Germinal center (tissue), 1 donor: Measurements from ENCODE around the gene HP.
"Not testable (repeated sequence)": the region's sequence is repeated elsewhere in the genome, so short reads cannot be mapped to it uniquely, and the experiment has no call there.

Experiments used
- DNase-seq: peaks from one replicate; pipeline ENCODE4 v3.0.0; 2012; ENCODE audit warnings: mixed read lengths, low spot score

Gene HP

GRCh38 chr16:72054254-72054847 lies at the start of gene HP:
Gene HP (plus strand): TSS chr16:72054505. CDS start chr16:72054653, 148 bp downstream.
- not testable (repeated sequence) for DNase-seq

- DNase-seq = not testable (repeated sequence)
Measured at GRCh38 chr16:72008065-72008423, 46.3 kb upstream of the HP start.

- peak; percentile 100 for DNase-seq
Measured at GRCh38 chr16:72008424-72009216, 45.7 kb upstream of the HP start, which contains the start of gene DHODH. Gene DHODH (plus strand): TSS chr16:72008744. CDS start chr16:72008765, 21 bp downstream.

- DNase-seq = no peak
Measured at GRCh38 chr16:72009779-72010178, 44.5 kb upstream of the HP start.

GRCh38 chr16:72012607-72013006 lies 41.7 kb upstream of the HP start:
- no peak for DNase-seq

- DNase-seq = no peak
Measured at GRCh38 chr16:72013389-72013788, 40.9 kb upstream of the HP start.

- DNase-seq = no peak
Measured at GRCh38 chr16:72013888-72014581, 40.3 kb upstream of the HP start.

- no peak for DNase-seq
Measured at GRCh38 chr16:72014675-72015074, 39.6 kb upstream of the HP start.

- no peak for DNase-seq
Measured at GRCh38 chr16:72015124-72015523, 39.2 kb upstream of the HP start.

- no peak for DNase-seq
Measured at GRCh38 chr16:72018470-72018869, 35.8 kb upstream of the HP start.

GRCh38 chr16:72021043-72021442 lies 33.3 kb upstream of the HP start:
- no peak for DNase-seq

- DNase-seq = no peak
Measured at GRCh38 chr16:72022127-72022526, 32.2 kb upstream of the HP start.

GRCh38 chr16:72023962-72024361 lies 30.3 kb upstream of the HP start:
- no peak for DNase-seq

GRCh38 chr16:72024862-72025382 lies 29.4 kb upstream of the HP start:
- no peak for DNase-seq

- no peak for DNase-seq
Measured at GRCh38 chr16:72025404-72026114, 28.7 kb upstream of the HP start.

- no peak for DNase-seq
Measured at GRCh38 chr16:72027669-72028378, 26.5 kb upstream of the HP start.

- no peak for DNase-seq
Measured at GRCh38 chr16:72029567-72030271, 24.6 kb upstream of the HP start.

- DNase-seq = no peak
Measured at GRCh38 chr16:72033437-72033836, 20.9 kb upstream of the HP start.

- DNase-seq = no peak
Measured at GRCh38 chr16:72036098-72036497, 18.2 kb upstream of the HP start.

GRCh38 chr16:72042157-72042660 lies 12.1 kb upstream of the HP start:
- no peak for DNase-seq

- no peak for DNase-seq
Measured at GRCh38 chr16:72043058-72043457, 11.2 kb upstream of the HP start.
